B cell (primary cell): Measurements from ENCODE around the gene SKAP1.

ENCODE experiments used
- CTCF ChIP-seq: fragments of 200-600 bp; IDR thresholded peaks from one replicate; pipeline ENCODE4 v1.8.0; 2022; ENCODE audit warnings: antibody characterized with exemption, mild to moderate bottlenecking
- EZH2 ChIP-seq: IDR thresholded peaks from 2 replicates; pipeline ENCODE4 v1.6.1; 2012; ENCODE audit warnings: borderline replicate concordance, low read depth, mild to moderate bottlenecking, moderate library complexity, low read length; ENCODE audit not compliant: insufficient read depth, poor library complexity, severe bottlenecking

GRCh38 chr17:48426019-48426665, 3.9 kb downstream of the SKAP1 start:
- TF ChIP-seq CTCF (no peak), EZH2 (no peak)
